A673 (cell line): ENCODE results near the gene AFG1L. TPM values are rescaled to one million over a fixed set of nuclear protein-coding genes. Genes with fewer than 3 reads are reported as not detected.

Experiments
- BruUV-seq: library from RNA; stranded (reverse); fragments of 400-500 nt; replicated peaks from 2 replicates; lab custom pipeline; 2021; lab: Mats Ljungman, UMichigan
- CTCF ChIA-PET: fragments of 300-600 bp; sonication (Branson Sonifier 250); formaldehyde crosslinking; loops from one replicate; lab custom pipeline; 2022; ENCODE audit warnings: antibody characterized with exemption; lab: Charles Lee
- POLR2A ChIA-PET: fragments of 300-600 bp; sonication (Branson Sonifier 250); formaldehyde crosslinking; loops from one replicate; lab custom pipeline; 2022; ENCODE audit warnings: antibody characterized with exemption; ENCODE audit not compliant: low non-redundant PET; lab: Charles Lee
- DNase-seq: peaks from one replicate; pipeline ENCODE4 v3.0.0-alpha.2; 2015; ENCODE audit warnings: low spot score
- H3K27ac ChIP-seq: fragments of 200-600 bp; sonication (generic); 2 replicates; pipeline ENCODE4 v1.5.1; 2016; ENCODE audit warnings: mixed run types, low read depth, mild to moderate bottlenecking, mixed read lengths, antibody characterized with exemption, low read length; ENCODE audit not compliant: poor library complexity, severe bottlenecking
- H3K27me3 ChIP-seq: fragments of 200-600 bp; sonication (generic); replicated peaks from 2 replicates; pipeline ENCODE4 v1.6.1; 2017; ENCODE audit warnings: mixed run types, low read depth, mild to moderate bottlenecking, mixed read lengths, antibody characterized with exemption, low read length; ENCODE audit not compliant: insufficient read depth, poor library complexity
- H3K36me3 ChIP-seq: fragments of 200-600 bp; sonication (generic); 2 replicates; pipeline ENCODE4 v1.6.1; 2016; ENCODE audit warnings: mixed run types, mild to moderate bottlenecking, mixed read lengths, antibody characterized with exemption, low read length; ENCODE audit not compliant: insufficient read depth, poor library complexity, severe bottlenecking
- H3K4me1 ChIP-seq: fragments of 200-600 bp; sonication (generic); 2 replicates; pipeline ENCODE4 v1.6.1; 2017; ENCODE audit warnings: mixed run types, mild to moderate bottlenecking, mixed read lengths, antibody characterized with exemption, low read length; ENCODE audit not compliant: insufficient read depth, poor library complexity, severe bottlenecking
- H3K4me3 ChIP-seq: fragments of 200-600 bp; sonication (generic); 2 replicates; pipeline ENCODE4 v1.5.1; 2016; ENCODE audit warnings: low read depth, mixed run types, mild to moderate bottlenecking, mixed read lengths, low read length; ENCODE audit not compliant: poor library complexity, severe bottlenecking
- H3K9me3 ChIP-seq: fragments of 200-600 bp; sonication (generic); 2 replicates; pipeline ENCODE4 v1.6.1; 2016; ENCODE audit warnings: mixed run types, low read depth, mild to moderate bottlenecking, mixed read lengths, antibody characterized with exemption, low read length; ENCODE audit not compliant: poor library complexity, severe bottlenecking
- CTCF ChIP-seq: fragments of 300-800, 200-600 bp; sonication (generic); conservative IDR thresholded peaks from 2 replicates; pipeline ENCODE4 v1.5.1; 2017; ENCODE audit warnings: low read depth, mild to moderate bottlenecking, antibody characterized with exemption, low read length, moderate library complexity, mixed read lengths
- EZH2 ChIP-seq: fragments of 200-600 bp; sonication (generic); IDR thresholded peaks from 2 replicates; pipeline ENCODE4 v1.6.1; 2017; ENCODE audit warnings: borderline replicate concordance, low read depth, mild to moderate bottlenecking, mixed read lengths, antibody characterized with exemption, low read length; ENCODE audit not compliant: poor library complexity, severe bottlenecking
- intact Hi-C: fragments of 100-400 bp; cut with micrococcal nuclease; formaldehyde crosslinking; loops from one replicate; pipeline ENCODE4 v1.10.0; 2022; ENCODE audit not compliant: unreplicated experiment
- total RNA-seq: library from RNA; stranded (reverse); gene quantifications from 2 replicates; pipeline ENCODE4 v1.2.3, GENCODE V29; 2021

AFG1L gene
- total RNA-seq, 1 experiment from 2014 or later, result 7.5 TPM

- no TSS peak for BruUV-seq
- CTCF ChIA-PET, result no interaction called here
Measured at GRCh38 chr6:108441141-108441540, 146.3 kb downstream of the AFG1L start.

GRCh38 chr6:108442770-108443520, 148.1 kb downstream of the AFG1L start:
- Histone ChIP-seq H3K36me3 (no peaks in the 10 kb centered on the region), H3K9me3 (no peaks in the 10 kb centered on the region), H3K27me3 (no peaks in the 10 kb centered on the region), H3K4me1 (no peaks in the 10 kb centered on the region), H3K27ac (no peak overlapping the region), H3K4me3 (no peak overlapping the region)
- TF ChIP-seq CTCF, result no peak
- no peak for TF ChIP-seq EZH2
- DNase-seq, result peak; percentile 16
- CTCF ChIA-PET, result no interaction called here
- POLR2A ChIA-PET, result no interaction called here
- no TSS peak for BruUV-seq
- intact Hi-C loops, result no loop called here

More at GRCh38 chr6:108441141-108441540, 146.3 kb downstream of the AFG1L start:
- H3K9me3 ChIP-seq, result no peaks in the 10 kb centered on the region
- no peak overlapping the region for H3K4me3 ChIP-seq
- H3K27ac ChIP-seq, result no peak overlapping the region
- H3K4me1 ChIP-seq, result no peaks in the 10 kb centered on the region
- H3K27me3 ChIP-seq, result no peaks in the 10 kb centered on the region
- DNase-seq, result no peak
- H3K36me3 ChIP-seq, result no peaks in the 10 kb centered on the region
- POLR2A ChIA-PET, result no interaction called here
- no peak for TF ChIP-seq EZH2
- no peak for TF ChIP-seq CTCF
- intact Hi-C loops, result no loop called here

- no peaks in the 10 kb centered on the region for H3K27me3 ChIP-seq
- H3K27ac ChIP-seq, result no peak overlapping the region
- no peak for DNase-seq
- ChIA-PET CTCF (no interaction called here), POLR2A (no interaction called here)
- intact Hi-C loops, result no loop called here
- no peaks in the 10 kb centered on the region for H3K4me1 ChIP-seq
- no peak overlapping the region for H3K4me3 ChIP-seq
- H3K9me3 ChIP-seq, result no peaks in the 10 kb centered on the region
- TF ChIP-seq CTCF (no peak), EZH2 (no peak)
- H3K36me3 ChIP-seq, result no peaks in the 10 kb centered on the region
- no TSS peak for BruUV-seq
Measured at GRCh38 chr6:108446629-108447150, 151.8 kb downstream of the AFG1L start.
